Type B pancreatic cell (in vitro differentiated cells): Measurements from ENCODE around the gene NT5E. TPM values are rescaled to one million over a fixed set of nuclear protein-coding genes. Genes with fewer than 3 reads are reported as not detected.

Experiments used
- DNase-seq: peaks from one replicate; pipeline ENCODE4 v3.0.0; 2021; ENCODE audit warnings: mixed read lengths; ENCODE audit not compliant: unreplicated experiment; ENCODE audit errors: extremely low spot score
- H3K27ac Mint-ChIP-seq: 2 replicates; pipeline ENCODE4 v1.8.0; 2021; ENCODE audit warnings: mild to moderate bottlenecking, mixed read lengths
- H3K27me3 Mint-ChIP-seq: 2 replicates; pipeline ENCODE4 v1.8.0; 2021; ENCODE audit warnings: mixed read lengths
- H3K36me3 Mint-ChIP-seq: 2 replicates; pipeline ENCODE4 v1.8.0; 2021; ENCODE audit warnings: mixed read lengths
- H3K4me1 Mint-ChIP-seq: one replicate; pipeline ENCODE4 v1.8.0; 2021; ENCODE audit warnings: mixed read lengths; ENCODE audit not compliant: unreplicated experiment
- H3K4me3 Mint-ChIP-seq: 2 replicates; pipeline ENCODE4 v1.8.0; 2021; ENCODE audit warnings: mild to moderate bottlenecking, mixed read lengths
- H3K9me3 Mint-ChIP-seq: 2 replicates; pipeline ENCODE4 v1.8.0; 2021; ENCODE audit warnings: mixed read lengths
- CTCF ChIP-seq: fragments of 200-600 bp; sonication (generic); conservative IDR thresholded peaks from 2 replicates; pipeline ENCODE4 v1.5.0; 2021; ENCODE audit warnings: antibody characterized with exemption, mild to moderate bottlenecking
- long read RNA-seq: library from polyadenylated mRNA; unstranded; transcript quantifications from one replicate; pipeline ENCODE4 v2.0.0, GENCODE V29; 2020
- total RNA-seq: library from RNA; stranded (reverse); gene quantifications from 2 replicates; pipeline ENCODE4 v1.2.1, GENCODE V29; 2021; ENCODE audit warnings: low replicate concordance

NT5E gene
- total RNA-seq: 6.6 and 11.6 TPM in 2 replicates
- long read RNA-seq, transcript NT5E-201 (9 exons, 3,548 nt): major isoform, 9 of 17 reads
- long read RNA-seq, partial matches to known transcripts: 1 of 17 reads
- long read RNA-seq, other reads (novel, unspliced or antisense): 6 of 17 reads

DNA sequence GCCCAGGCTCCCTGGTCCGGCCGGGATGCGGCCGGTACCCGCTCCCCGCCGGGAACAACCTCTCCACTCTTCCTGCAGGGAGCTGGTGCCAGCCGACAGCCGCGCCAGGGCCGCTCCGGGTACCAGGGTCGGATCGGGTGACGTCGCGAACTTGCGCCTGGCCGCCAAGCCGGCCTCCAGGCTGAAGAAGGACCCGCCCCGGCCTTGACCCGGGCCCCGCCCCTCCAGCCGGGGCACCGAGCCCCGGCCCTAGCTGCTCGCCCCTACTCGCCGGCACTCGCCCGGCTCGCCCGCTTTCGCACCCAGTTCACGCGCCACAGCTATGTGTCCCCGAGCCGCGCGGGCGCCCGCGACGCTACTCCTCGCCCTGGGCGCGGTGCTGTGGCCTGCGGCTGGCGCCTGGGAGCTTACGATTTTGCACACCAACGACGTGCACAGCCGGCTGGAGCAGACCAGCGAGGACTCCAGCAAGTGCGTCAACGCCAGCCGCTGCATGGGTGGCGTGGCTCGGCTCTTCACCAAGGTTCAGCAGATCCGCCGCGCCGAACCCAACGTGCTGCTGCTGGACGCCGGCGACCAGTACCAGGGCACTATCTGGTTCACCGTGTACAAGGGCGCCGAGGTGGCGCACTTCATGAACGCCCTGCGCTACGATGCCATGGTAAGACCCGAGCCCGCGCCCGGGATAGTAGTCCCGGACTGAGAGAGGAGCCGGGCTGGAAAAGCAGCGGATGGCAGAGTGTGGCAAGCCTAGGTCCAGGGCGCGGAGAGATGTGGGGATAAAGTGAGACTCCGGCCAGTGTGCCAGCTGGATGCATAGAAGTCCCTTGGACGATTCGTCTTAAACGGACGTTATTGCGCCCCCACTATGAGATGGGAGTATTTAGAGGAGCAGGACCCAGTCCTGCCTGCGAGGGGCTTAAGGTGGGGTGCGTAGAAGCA is at the start of gene NT5E:
Gene NT5E, plus strand, starts transcription at position 266 of the 942 bp plus-strand sequence. Its CDS starts 57 bp downstream, at position 323.
- Mint-ChIP-seq H3K36me3 (no peaks in the 10 kb centered on the region), H3K27me3 (peaks cover 82% of the 10 kb centered on the region), H3K9me3 (no peaks in the 10 kb centered on the region), H3K27ac (peak within 1 kb of the TSS; percentile 25), H3K4me3 (peak within 1 kb of the TSS; percentile 89), H3K4me1 (peaks cover 11% of the 10 kb centered on the region)
- no peak for TF ChIP-seq CTCF
- peak; percentile 71 for DNase-seq

- TF ChIP-seq CTCF: no peak
- Mint-ChIP-seq H3K9me3 (no peaks in the 10 kb centered on the region), H3K4me1 (peaks cover 35% of the 10 kb centered on the region), H3K36me3 (no peaks in the 10 kb centered on the region), H3K27ac (no peak overlapping the region), H3K4me3 (no peak overlapping the region), H3K27me3 (no peaks in the 10 kb centered on the region)
- no peak for DNase-seq
Measured at GRCh38 chr6:85400331-85400730, 49.6 kb upstream of the NT5E start.

DNA sequence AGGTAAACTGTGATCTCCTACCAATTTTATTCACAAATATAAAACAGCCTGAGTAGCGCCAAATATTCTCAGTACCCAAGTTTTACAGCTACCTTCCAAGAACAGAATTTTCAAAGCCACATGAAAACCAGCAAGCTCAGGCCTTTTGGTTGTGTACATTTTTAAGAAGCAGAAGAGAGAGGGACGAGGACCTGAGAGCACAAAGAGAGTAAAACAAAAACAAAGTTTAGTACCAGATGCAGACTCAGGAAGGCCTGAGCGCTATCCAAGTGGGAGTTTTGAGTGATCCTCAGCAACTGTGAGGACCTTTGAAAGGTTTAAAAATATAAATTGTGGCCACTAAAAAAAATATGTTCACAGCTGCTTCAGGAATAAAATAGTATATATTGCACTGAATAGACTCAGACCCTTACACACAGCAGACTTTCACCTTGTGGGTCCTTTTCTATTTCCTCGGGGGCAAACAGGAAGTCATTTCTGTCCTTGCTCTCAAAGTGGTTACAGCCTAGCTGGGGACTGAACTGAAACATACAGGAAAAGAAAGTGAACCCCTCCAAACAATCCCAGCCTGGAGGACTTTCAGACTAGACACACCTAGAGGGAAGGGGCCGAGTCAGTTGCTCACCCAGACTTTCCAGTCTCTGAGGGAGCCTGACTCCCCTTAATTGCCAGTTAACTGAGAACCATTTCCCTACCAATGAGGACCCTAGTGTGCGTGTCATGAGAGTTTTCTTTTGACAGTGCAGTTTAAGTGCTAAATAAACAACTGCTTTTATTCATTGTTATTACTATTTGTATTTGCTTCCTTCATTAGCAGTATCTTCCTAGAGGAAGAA is 48.5 kb upstream of the NT5E start:
- TF ChIP-seq CTCF: no peak
- Mint-ChIP-seq H3K36me3 (no peaks in the 10 kb centered on the region), H3K27ac (no peak overlapping the region), H3K27me3 (no peaks in the 10 kb centered on the region), H3K9me3 (no peaks in the 10 kb centered on the region), H3K4me3 (no peak overlapping the region), H3K4me1 (peaks cover 34% of the 10 kb centered on the region)
- no peak for DNase-seq

GRCh38 chr6:85402071-85402470 is 47.8 kb upstream of the NT5E start:
- Mint-ChIP-seq H3K36me3 (no peaks in the 10 kb centered on the region), H3K27me3 (no peaks in the 10 kb centered on the region), H3K9me3 (no peaks in the 10 kb centered on the region), H3K27ac (no peak overlapping the region), H3K4me1 (peaks cover 29% of the 10 kb centered on the region), H3K4me3 (no peak overlapping the region)
- no peak for DNase-seq
- TF ChIP-seq CTCF: no peak

GRCh38 chr6:85402922-85403321 is 47.0 kb upstream of the NT5E start:
- TF ChIP-seq CTCF: no peak
- DNase-seq: no peak
- Mint-ChIP-seq H3K27me3 (no peaks in the 10 kb centered on the region), H3K4me1 (peaks cover 29% of the 10 kb centered on the region), H3K36me3 (no peaks in the 10 kb centered on the region), H3K9me3 (no peaks in the 10 kb centered on the region), H3K4me3 (no peak overlapping the region), H3K27ac (no peak overlapping the region)
